HG03175 (cell line): ENCODE data around the gene DBNDD1.

ENCODE experiments used
- ATAC-seq: cut with Tn5 transposase; IDR thresholded peaks from one replicate; pipeline ENCODE4 v1.9.1; 2021; ENCODE audit warnings: mild to moderate bottlenecking, moderate library complexity; ENCODE audit not compliant: unreplicated experiment

The DBNDD1 gene

DNA sequence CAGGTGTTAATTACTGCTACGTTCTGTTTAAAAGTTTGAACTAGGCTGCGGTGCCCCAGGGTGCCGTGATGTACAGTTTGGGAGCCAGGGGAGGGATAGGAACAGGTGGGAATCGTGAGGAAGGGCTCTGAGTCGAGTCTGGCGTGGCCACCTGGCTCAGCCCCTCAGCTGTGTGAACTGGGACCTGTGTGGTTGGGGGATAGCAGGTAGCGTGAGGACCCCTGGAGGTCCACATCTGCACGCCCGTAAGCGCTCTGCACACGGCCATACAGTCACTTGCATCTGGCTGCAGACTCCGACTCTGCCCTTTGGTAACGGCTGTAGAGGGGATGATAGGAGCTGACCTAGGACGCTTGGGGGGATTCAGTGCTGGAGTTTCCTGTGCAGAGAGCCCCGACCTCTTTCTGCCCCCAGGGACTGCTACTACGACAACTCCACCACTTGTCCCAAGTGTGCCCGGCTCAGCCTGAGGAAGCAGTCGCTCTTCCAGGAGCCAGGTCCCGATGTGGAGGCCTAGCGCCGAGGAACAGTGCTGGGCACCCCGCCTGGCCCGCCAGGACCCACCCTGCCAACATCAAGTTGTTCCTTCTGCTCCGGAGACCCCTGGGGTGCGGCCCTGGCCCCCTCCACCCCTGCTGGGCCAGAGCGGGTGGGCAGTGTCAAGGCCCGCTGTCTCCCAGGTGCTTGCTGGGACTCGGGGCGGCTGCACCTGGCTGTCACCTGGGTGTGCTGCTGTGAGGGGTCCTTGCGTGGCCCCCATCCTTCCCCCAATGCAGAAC, 53.6 kb downstream of the DBNDD1 start:
- no peak for ATAC-seq

DNA sequence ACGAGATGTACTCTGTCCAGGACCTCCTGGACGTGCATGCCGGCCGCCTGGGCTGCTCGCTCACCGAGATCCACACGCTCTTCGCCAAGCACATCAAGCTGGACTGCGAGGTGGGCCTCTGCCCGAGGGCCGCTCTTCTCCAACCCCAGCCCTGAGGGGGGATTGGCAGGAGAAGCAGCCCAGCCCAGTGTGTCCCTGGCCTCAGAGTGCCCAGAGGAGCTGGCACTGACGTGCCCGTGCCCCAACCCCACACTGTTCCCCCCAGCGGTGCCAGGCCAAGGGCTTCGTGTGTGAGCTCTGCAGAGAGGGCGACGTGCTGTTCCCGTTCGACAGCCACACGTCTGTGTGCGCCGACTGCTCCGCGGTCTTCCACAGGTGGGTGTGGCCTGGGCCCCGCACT, 55.1 kb downstream of the DBNDD1 start:
- ATAC-seq: no peak

DNA sequence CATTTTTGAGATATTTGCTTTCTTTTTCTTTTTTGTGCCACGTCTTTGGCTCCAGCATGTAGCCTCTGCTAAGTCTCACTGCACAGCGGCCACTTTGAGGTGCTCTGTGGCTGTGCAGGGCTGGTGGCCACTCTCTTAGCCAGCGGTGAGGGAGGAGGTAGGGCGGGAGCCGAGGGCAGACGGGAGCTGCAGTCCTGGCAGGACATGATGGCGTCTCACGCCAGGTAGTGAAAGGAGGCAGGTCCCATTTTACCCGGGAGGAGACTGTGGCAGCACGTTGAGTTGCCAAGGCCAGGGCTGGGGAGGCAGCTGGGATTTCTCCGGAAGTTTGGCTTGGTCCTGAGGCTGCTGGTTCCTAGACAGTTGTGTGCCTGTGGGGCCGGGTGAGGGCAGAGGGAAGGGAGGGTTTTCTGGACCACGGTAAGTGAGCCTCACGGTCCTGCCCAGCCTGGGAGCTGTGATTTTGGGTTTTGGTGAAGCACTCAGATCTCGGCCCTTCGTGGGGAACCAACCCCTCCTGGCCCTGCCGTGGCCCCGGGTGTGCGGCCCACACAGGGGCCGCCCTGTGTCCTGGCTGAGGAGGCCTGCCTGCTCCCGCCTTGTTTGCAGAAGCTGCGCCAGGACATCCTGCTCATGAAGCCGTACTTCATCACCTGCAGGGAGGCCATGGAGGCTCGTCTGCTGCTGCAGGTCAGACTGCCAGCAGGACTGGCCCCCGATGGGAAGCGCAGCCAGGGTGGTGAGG, 56.3 kb downstream of the DBNDD1 start:
- no peak for ATAC-seq

DNA sequence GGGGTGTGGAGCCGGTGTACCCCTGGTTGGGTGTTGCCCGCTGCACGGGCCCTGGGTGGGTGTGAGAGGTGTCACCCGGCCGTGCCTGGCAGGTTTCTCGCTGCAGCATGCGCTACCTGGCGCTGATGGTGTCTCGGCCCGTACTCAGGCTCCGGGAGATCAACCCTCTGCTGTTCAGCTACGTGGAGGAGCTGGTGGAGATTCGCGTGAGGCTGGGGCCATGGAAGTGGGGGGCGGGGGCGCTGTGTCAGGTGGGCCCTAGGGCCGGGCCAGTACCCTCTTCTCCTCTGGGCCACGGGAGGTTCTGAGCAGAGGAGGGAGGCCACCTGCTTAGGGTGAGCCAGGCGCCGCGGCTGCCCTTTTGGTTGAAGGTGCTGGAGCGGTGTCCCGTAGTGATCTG, 57.3 kb downstream of the DBNDD1 start:
- no peak for ATAC-seq

DNA sequence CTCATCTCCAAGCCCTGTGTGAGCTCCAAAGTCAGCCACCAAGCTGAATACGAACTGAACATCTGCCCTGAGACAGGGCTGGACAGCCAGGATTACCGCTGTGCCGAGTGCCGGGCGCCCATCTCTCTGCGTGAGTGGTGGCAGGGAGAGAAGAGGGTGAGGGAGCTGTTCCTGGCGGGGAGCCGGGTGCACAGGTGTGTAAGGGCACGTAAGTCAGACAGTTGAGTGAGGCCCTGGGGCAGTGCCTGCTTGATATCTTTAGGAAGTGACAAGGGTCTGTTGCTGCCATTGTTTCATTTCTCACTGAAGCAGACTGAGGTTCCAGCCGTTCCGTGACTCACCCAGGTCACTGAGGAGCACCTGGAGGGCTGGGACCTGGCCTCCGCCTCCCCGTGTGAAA, 58.3 kb downstream of the DBNDD1 start:
- ATAC-seq: no peak

DNA sequence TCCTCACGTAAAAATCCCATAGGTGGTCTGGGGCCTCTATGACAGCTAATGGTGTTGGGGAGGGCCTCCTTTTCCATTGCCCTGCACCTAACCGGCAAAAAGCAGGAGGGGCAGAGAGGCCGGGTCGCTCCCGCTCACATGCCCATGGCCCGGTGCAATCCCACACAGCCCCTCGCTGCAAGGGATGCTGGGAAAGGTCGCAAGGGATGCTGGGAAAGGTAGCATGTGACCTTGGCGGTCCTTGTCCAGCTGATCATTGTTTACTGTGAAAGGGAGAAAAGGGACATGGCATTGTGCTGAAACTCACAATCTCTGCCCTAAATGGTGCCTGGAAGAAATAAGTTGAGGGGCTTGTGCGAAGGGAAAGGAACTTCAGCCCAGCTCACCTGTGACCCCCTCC, 60.7 kb downstream of the DBNDD1 start:
- no peak for ATAC-seq

DNA sequence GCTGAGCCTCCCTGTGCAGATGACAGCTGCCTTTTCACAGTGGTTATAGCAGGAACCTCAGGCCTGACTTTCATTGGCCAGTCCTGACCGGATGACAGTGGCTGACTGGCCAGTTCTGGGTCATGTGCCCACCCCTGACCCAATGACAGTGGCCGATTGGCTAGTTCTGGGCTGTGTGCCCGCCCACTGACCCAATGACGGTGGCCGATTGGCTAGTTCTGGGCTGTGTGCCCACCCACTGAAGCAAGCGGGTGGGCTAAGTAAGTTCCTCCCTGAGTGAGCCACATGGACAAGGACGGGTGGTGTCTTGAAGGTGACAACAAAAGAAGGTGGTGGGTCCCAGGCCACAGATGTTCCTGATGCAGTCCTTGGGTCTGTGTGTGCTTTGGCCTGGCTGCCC, 61.2 kb downstream of the DBNDD1 start:
- ATAC-seq: no peak

DNA sequence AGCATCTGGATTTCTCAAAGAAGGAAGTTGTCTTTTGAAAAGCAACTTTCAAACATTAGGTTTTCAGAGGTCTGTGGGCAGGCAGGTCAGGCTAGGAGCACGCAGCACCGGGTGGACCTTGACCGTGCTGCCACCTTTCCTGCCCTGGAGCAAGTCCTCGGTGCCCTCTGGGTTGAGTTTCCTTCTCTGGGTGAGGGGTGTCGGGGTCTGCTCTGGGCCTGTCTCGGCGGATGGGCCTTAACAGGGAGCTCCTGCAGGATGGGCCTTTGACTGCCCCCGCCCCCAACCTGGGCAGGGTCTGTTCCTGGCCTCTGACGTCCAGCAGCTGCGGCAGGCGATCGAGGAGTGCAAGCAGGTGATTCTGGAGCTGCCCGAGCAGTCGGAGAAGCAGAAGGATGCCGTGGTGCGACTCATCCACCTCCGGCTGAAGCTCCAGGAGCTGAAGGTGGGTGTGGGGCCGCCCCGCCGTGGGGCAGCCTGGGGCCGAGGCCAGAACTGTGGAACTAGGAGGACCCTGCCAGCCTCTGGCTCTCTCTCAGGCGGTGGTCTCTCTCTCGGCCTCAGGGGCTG, 62.0 kb downstream of the DBNDD1 start:
- no peak for ATAC-seq

DNA sequence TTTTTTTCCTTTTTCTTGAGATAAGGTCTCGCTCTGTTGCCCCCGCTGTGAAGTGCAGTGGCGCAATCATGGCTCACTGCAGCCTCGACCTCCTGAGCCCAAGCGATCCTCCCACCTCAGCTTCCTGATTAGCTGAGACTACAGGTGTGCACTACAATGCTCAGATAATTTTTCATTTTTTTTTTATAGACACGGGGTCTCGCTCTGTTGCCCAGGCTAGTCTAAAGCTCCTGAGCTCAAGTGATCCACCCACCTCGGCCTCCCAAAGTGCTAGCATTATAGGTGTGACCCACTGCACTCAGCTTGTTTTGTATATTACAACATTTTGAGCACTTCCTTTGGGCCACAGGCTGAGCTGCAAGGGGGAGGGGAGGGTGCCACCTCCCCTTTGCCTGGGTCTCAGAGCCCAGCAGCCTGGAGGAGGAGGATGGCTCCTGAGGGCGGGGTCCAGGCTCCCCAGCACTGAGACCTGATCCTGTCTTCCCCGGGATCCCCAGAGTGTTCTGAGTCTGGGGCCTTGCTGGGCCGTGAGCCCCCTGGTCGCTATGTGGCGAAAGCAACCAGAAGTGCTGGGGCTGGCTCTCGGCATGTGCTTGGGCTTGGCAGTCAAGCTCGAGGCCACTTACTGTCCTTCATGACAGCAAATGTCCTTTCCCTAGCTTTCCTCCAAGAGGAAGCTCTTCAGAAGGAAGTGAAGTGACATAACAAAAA, 62.6 kb downstream of the DBNDD1 start:
- no peak for ATAC-seq

DNA sequence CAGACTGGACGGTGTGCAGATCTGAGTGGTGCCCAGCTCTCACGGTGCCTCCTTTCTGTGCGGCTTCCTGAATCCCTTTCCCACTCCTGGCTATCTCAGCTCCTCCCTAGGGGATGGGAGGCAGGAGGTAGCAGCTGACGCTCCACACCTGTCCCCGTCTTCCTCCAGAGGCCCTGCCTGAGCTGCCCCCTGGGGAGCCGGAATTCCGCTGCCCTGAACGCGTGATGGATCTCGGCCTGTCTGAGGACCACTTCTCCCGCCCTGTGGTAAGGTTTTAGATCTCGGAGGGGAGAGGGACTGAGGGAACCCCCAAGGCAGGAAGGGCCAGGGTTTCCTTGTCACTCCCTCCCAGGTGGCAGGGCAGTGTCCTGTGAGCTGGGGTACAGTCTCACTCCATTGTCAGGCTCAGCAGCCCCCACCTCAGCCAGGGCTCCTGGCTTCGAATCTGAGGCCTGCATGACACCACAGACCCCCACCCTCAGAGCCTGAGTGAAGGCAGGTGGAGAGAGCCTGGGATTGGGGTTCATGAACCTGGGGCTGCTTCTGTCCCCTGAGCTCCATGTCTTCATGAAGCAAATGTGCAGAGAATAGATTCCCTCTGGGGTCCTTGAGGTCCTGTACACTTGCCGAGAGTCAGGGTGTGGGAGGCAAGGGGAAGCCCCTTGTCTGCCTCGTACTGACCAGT, 64.1 kb downstream of the DBNDD1 start:
- no peak for ATAC-seq
